GM12864 (cell line): Measurements from ENCODE around the gene DOCK3.
"Not testable (repeated sequence)": the region's sequence is repeated elsewhere in the genome, so short reads cannot be mapped to it uniquely, and the experiment has no call there.

Experiments used
- DNase-seq: peaks from one replicate; pipeline ENCODE4 v3.0.0-alpha.2; 2011; ENCODE audit warnings: low read depth
- H3K4me3 ChIP-seq: 2 replicates; pipeline ENCODE4 v1.5.1; 2011; ENCODE audit warnings: mild to moderate bottlenecking, low read depth, low read length, control low read depth
- CTCF ChIP-seq: IDR thresholded peaks from 2 replicates; pipeline ENCODE4 v1.5.1; 2011; ENCODE audit warnings: low read depth, mild to moderate bottlenecking, moderate library complexity, low read length, control low read depth, inconsistent platforms; ENCODE audit errors: missing control alignments

The DOCK3 gene

GRCh38 chr3:51386852-51387229, 712.1 kb downstream of the DOCK3 start:
- no peak for DNase-seq
- peak overlapping the region; percentile 64 for H3K4me3 ChIP-seq
- TF ChIP-seq CTCF = no peak

DNA sequence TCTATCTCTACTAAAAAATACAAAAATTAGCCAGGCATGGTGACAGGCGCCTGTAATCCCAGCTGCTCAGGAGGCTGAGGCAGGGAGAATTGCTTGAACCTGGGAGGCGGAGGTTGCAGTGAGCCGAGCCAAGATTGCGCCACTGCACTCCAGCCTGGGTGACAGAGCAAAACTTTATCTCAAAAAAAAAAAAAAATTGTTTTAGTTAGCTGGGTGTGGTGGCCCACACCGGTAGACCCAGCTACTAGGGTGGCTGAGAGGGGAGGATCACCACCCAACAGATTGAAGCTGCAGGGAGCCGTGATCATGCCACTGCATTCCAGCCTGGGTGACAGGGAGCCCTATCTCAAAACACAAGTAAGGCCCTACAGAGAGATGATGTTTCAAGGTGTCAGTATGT, 712.6 kb downstream of the DOCK3 start:
- H3K4me3 ChIP-seq = peak overlapping the region; percentile 64
- not testable (repeated sequence) for DNase-seq

- DNase-seq = no peak
- H3K4me3 ChIP-seq = peak overlapping the region; percentile 64
- peak; percentile 39 for TF ChIP-seq CTCF
These were observed 713.7 kb downstream of the DOCK3 start for GRCh38 chr3:51388286-51389029.

- no peak for DNase-seq
- H3K4me3 ChIP-seq = no peak overlapping the region
- peak; percentile 81 for TF ChIP-seq CTCF
These were observed 714.9 kb downstream of the DOCK3 start for GRCh38 chr3:51389423-51390183.

GRCh38 chr3:51390246-51391074, 715.7 kb downstream of the DOCK3 start:
- H3K4me3 ChIP-seq = peak overlapping the region; percentile 44
- no peak for DNase-seq
- TF ChIP-seq CTCF = peak; percentile 94

DNA sequence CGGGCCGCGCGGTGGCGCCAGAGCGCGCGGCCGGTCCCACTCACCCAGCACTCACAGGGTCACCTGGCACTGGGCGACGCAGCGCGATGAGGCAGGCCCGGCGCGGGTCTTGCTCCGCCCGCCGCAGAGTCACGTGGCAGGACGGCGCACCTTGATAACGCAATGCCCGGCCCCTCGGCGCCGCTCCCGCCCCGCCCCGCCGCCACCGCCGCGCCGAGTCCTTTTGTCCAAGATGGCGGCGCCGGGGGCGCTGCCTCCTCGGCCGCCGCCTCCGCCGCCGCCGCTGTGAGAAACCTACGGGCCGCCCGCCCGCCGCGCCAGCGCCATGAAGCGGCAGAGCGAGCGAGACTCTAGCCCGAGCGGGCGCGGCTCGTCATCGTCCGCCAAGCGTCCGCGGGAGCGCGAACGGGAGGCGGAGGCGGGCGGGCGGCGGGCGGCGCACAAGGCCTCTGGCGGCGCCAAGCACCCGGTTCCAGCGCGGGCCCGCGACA, 716.4 kb downstream of the DOCK3 start, which contains the start of gene RBM15B:
TSS of gene RBM15B (plus strand) at position 211 of the 491 bp plus-strand sequence. CDS start at position 326, 115 bp downstream.
- peak within 1 kb of the TSS; percentile 63 for H3K4me3 ChIP-seq
- TF ChIP-seq CTCF = no peak
- DNase-seq = peak; percentile 87
